GM12875 (cell line): Measurements from ENCODE around the gene LINC00305.

Experiments used
- H3K4me3 ChIP-seq: one replicate; pipeline ENCODE4 v1.5.1; 2011; ENCODE audit warnings: low read depth, low read length, control low read depth
- CTCF ChIP-seq: IDR thresholded peaks from 2 replicates; pipeline ENCODE4 v1.5.1; 2011; ENCODE audit warnings: low read depth, mild to moderate bottlenecking, control low read depth, inconsistent platforms, low read length, moderate library complexity, borderline replicate concordance; ENCODE audit not compliant: insufficient read depth

The LINC00305 gene

GRCh38 chr18:64148988-64149387 lies at the start of gene LINC00305:
Gene LINC00305, minus strand, starts transcription at chr18:64149088.
- no peak for TF ChIP-seq CTCF
- no peak within 1 kb of the TSS for H3K4me3 ChIP-seq

DNA sequence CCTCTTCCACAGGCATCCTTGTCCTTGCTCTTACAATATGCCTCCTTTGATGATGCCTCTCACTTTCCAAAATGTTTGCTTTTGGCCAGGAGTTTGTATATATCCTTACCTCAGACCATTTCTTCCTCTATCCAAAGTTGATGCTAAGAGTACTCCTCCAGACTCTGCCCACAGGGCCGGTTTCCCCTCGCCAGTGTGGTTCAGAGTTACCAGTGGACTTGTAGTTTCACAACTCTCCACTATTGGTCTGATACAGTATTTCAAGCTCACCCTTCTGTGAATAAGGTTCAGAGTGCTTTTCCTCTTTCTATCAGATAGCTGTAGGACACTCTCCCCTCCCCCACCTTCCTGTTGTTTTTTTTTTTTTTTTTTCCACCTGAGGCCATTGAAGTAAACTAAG lies 42.2 kb upstream of the LINC00305 start:
- no peak for TF ChIP-seq CTCF
- H3K4me3 ChIP-seq, result no peak overlapping the region

DNA sequence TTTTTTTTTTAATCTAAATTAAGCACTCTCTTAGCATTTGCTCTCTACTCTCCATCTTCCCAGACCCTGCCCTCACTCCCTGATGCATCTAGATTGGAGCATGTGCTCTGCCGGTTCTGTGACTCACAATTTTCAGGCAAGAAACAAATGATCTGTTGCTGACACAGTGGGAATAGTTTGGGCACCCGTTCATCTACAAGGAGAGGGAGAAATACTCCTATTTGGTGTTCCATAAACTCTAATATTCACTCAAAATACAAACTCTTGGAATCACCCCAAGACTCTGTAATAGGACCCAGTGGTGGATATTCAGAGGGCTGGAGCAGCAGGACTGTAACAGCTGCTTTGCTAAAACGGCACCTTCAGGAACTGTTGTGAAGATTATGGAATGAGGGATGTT lies 37.1 kb upstream of the LINC00305 start:
- no peak overlapping the region for H3K4me3 ChIP-seq
- TF ChIP-seq CTCF, result no peak

DNA sequence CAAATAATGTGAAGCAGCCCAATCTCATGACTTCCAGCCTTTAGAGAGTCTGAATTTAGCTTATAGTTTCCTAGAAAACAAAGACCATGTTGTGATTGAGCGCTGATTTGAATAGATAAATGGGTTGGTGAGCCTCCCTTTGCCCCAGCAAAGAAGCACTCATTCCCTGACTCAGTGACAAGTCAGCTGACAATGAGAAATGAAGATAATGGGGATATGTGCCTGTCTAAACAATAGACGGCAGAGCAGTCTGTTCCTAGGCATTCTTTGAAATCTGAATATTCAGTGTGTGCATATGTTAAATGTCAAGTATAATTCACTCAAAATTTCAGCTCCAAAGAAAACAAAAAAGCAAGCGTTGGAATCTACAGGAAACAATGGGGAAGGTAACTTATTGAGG lies 34.8 kb upstream of the LINC00305 start:
- no peak for TF ChIP-seq CTCF
- H3K4me3 ChIP-seq, result no peak overlapping the region

DNA sequence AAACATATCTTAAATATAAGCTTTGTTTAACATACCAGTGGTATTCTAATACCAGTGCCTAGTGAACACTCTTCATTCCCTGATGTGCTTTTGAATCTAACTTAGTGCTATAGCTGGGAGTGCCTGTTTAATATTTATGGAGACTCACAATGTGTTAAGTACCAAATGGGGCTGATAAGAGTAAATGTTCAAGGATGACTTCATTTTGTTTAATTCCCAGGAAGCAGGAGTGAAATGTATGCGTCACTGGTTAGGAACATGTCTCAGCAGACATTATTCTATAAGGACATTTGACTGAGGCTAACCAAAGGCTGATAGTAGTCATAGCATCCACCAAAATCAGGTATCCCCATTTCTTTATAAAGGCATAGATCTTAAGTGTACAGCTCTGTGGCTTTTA lies 31.7 kb upstream of the LINC00305 start:
- H3K4me3 ChIP-seq, result no peak overlapping the region
- no peak for TF ChIP-seq CTCF

DNA sequence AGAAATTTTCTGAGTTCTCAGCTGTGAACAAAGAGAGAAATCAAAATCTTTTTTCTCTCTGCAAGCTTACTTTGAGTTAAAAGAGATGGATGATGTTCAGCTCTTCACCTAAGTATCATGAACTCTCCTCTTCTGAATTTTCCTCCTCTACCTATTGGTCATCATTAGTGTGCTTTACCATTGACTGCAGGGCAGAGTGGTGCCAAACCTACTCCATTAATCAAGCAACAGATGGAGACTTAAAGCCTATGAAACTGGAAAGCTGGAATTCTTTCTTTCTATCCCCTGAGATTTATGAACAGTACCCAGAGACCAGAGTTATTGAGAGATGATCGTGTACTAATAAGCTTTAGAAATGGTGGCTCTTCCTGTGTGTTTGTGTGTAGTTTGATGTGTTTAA lies 31.3 kb upstream of the LINC00305 start:
- no peak for TF ChIP-seq CTCF
- no peak overlapping the region for H3K4me3 ChIP-seq

DNA sequence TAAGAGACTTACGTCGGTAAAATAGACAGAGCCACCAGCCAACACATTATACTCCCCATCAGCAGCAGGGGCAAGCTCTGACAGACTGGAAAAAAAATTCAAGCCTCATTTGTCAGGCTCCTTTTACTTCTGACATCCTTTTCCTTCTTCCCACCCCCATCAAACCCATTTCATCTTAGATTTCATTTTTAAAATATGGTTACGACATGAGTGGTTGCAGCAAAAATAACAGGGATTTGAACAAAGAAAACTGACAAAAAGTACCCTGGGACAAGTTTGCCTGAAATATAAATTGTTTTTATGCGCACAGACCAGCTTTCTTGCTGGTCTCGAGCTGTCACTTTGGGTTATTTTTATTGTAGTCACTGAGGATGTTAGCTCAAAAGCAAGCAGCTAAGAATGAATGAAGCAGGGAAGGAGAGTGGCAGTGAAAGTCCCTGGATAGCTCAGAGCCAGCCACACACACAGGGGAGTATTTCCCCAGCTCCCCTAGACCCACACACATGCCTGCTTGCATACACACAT lies 30.7 kb upstream of the LINC00305 start:
- TF ChIP-seq CTCF, result no peak
- no peak overlapping the region for H3K4me3 ChIP-seq
